ENCODE results near the gene CRACR2B.

The CRACR2B gene

GRCh38 chr11:843818-844692 is 16.3 kb downstream of the CRACR2B start:
- in situ Hi-C loops (cut with MboI; ENCODE audit: low sequenced_read_pairs, unreplicated experiment) = loop anchor here (10.0 kb wide), 1 partner anchor 211 kb away; no protein-coding TSS in a partner anchor
- TF ChIP-seq CTCF (IDR thresholded peaks at IDR 0.05; ENCODE audit: borderline replicate concordance, control extremely low read depth, extremely low read depth, insufficient read depth, missing control alignments) = no peak
- no peak for DNase-seq (ENCODE audit: low spot score)

DNA sequence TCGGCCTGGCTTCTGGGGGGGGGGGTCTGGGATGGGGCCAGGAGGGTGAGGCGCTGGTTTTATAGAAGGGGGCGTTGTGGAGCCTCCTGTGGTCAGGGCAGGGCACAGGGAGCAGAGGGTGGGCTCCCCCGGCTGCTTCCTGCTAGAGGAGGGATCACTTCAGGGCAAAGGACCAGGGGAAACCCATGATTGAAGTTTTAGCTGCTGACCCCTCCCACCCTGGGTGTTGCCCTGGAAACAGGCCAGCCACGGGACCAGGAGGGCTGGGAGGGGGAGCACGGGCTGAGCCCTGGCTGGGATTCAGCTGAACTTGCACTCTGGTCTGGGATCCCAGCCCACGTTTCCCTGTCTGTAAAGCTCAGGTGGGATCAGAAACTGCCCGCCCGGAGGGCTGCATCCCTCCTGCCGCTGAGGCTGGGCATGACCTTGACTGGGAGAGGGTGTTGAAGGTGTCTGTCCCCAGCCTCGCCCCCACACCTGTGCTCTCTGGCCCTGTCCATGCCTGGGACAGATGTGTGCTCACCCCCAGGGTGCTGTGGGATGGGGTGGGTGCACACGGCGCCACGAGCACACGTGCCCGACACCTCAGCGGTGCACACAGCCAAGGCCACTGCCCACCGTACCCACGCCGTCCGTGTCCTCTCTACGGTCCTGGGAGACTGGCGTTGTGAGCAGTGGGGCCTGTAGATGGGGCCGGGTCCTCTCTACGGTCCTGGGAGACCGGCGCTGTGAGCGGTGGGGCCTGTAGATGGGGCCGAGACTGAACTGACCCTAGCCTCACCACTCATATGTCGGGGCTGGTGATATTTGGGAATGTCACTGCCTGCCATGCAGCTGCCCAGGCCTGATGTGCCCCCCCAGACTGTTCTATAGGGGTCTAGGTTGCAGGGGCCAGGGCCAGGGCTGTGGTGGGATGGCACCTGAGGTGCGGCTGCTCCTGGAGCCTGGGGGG is 17.2 kb downstream of the CRACR2B start:
- in situ Hi-C loops (cut with MboI; ENCODE audit: low sequenced_read_pairs, unreplicated experiment) = loop anchor here (10.0 kb wide), 1 partner anchor 210 kb away; no protein-coding TSS in a partner anchor
- peak; percentile 77 for DNase-seq (ENCODE audit: low spot score)
- TF ChIP-seq CTCF (IDR thresholded peaks at IDR 0.05; ENCODE audit: borderline replicate concordance, control extremely low read depth, extremely low read depth, insufficient read depth, missing control alignments) = no peak

GRCh38 chr11:845872-846495 is 18.3 kb downstream of the CRACR2B start:
- DNase-seq (ENCODE audit: low spot score) = no peak
- in situ Hi-C loops (cut with MboI; ENCODE audit: low sequenced_read_pairs, unreplicated experiment) = loop anchor here (10.0 kb wide), 1 partner anchor 209 kb away; no protein-coding TSS in a partner anchor

GRCh38 chr11:846496-847098 is 18.9 kb downstream of the CRACR2B start:
- no peak for DNase-seq (ENCODE audit: low spot score)
- TF ChIP-seq CTCF (IDR thresholded peaks at IDR 0.05; ENCODE audit: borderline replicate concordance, control extremely low read depth, extremely low read depth, insufficient read depth, missing control alignments) = no peak
- in situ Hi-C loops (cut with MboI; ENCODE audit: low sequenced_read_pairs, unreplicated experiment) = loop anchor here (10.0 kb wide), 1 partner anchor 208 kb away; no protein-coding TSS in a partner anchor

More at GRCh38 chr11:845872-846495, 18.3 kb downstream of the CRACR2B start:
- no peak for TF ChIP-seq CTCF (IDR thresholded peaks at IDR 0.05; ENCODE audit: borderline replicate concordance, control extremely low read depth, extremely low read depth, insufficient read depth, missing control alignments)

GRCh38 chr11:847876-848275 is 20.2 kb downstream of the CRACR2B start:
- TF ChIP-seq CTCF (IDR thresholded peaks at IDR 0.05; ENCODE audit: borderline replicate concordance, control extremely low read depth, extremely low read depth, insufficient read depth, missing control alignments) = no peak
- in situ Hi-C loops (cut with MboI; ENCODE audit: low sequenced_read_pairs, unreplicated experiment) = loop anchor here (10.0 kb wide), 1 partner anchor 207 kb away; no protein-coding TSS in a partner anchor
- DNase-seq (ENCODE audit: low spot score) = no peak
